Osteoblast (primary cell): ENCODE measurements around the gene CDH18. TPM values are rescaled to one million over a fixed set of nuclear protein-coding genes. Genes with fewer than 3 reads are reported as not detected.

Source experiments
- DNase-seq: peaks from one replicate; pipeline ENCODE4 v3.0.0; 2011; ENCODE audit warnings: low spot score, mixed read lengths; ENCODE audit not compliant: insufficient read length; ENCODE audit errors: missing footprints
- H2AFZ ChIP-seq: 2 replicates; pipeline ENCODE4 v1.6.0; 2011; ENCODE audit warnings: mild to moderate bottlenecking, low read length
- H3K27ac ChIP-seq: 2 replicates; pipeline ENCODE4 v1.5.1; 2011; ENCODE audit warnings: mild to moderate bottlenecking, low read depth, low read length, moderate library complexity
- H3K27me3 ChIP-seq: 2 replicates; pipeline ENCODE4 v1.6.0; 2012; ENCODE audit warnings: mild to moderate bottlenecking, control low read depth, inconsistent platforms, low read length, moderate library complexity; ENCODE audit not compliant: insufficient read depth
- H3K36me3 ChIP-seq: 2 replicates; pipeline ENCODE4 v1.5.1; 2011; ENCODE audit warnings: mild to moderate bottlenecking, low read length, control low read depth, moderate library complexity; ENCODE audit not compliant: insufficient read depth
- H3K4me1 ChIP-seq: 2 replicates; pipeline ENCODE4 v1.5.1; 2011; ENCODE audit warnings: mild to moderate bottlenecking, low read length, control low read depth, moderate library complexity; ENCODE audit not compliant: insufficient read depth
- H3K4me2 ChIP-seq: 2 replicates; pipeline ENCODE4 v1.6.0; 2011; ENCODE audit warnings: mild to moderate bottlenecking, low read length; ENCODE audit not compliant: insufficient read depth
- H3K4me3 ChIP-seq: fragments of 200-600 bp; sonication (generic); 3 replicates; pipeline ENCODE4 v1.5.1; 2012; ENCODE audit warnings: mild to moderate bottlenecking, low read length, inconsistent platforms; ENCODE audit not compliant: insufficient read depth
- H3K79me2 ChIP-seq: 2 replicates; pipeline ENCODE4 v1.6.0; 2012; ENCODE audit warnings: mild to moderate bottlenecking, low read length, control low read depth, inconsistent platforms; ENCODE audit not compliant: insufficient read depth
- H3K9me3 ChIP-seq: 2 replicates; pipeline ENCODE4 v1.5.1; 2011; ENCODE audit warnings: low read depth, low read length, control low read depth
- H4K20me1 ChIP-seq: 2 replicates; pipeline ENCODE4 v1.6.0; 2012; ENCODE audit warnings: mild to moderate bottlenecking, low read length, control low read depth; ENCODE audit not compliant: insufficient read depth
- CTCF ChIP-seq: IDR thresholded peaks from 2 replicates; pipeline ENCODE4 v1.5.1; 2011; ENCODE audit warnings: mild to moderate bottlenecking, low read depth, low read length, moderate library complexity; ENCODE audit errors: extremely low read depth
- total RNA-seq: library from RNA; depleted of rRNA; stranded (reverse); fragments of >200 nt; gene quantifications from 2 replicates; pipeline ENCODE4 v1.2.3, GENCODE V29; 2012

Gene CDH18
- total RNA-seq, 1 donor: 0.36 TPM

GRCh38 chr5:19676895-19677294 is 311.1 kb downstream of the CDH18 start:
- no peak for DNase-seq
- Histone ChIP-seq H3K4me2 (no peak overlapping the region), H3K79me2 (no peaks in the 10 kb centered on the region), H3K36me3 (no peaks in the 10 kb centered on the region), H4K20me1 (no peaks in the 10 kb centered on the region), H3K4me3 (no peak overlapping the region), H3K4me1 (no peaks in the 10 kb centered on the region), H3K27ac (no peak overlapping the region), H3K27me3 (no peaks in the 10 kb centered on the region), H2AFZ (no peak overlapping the region), H3K9me3 (no peaks in the 10 kb centered on the region)
- no peak for TF ChIP-seq CTCF

- H3K9me3 ChIP-seq: no peaks in the 10 kb centered on the region
- no peaks in the 10 kb centered on the region for H3K36me3 ChIP-seq
- no peaks in the 10 kb centered on the region for H3K27me3 ChIP-seq
- H3K4me2 ChIP-seq: no peak overlapping the region
- TF ChIP-seq CTCF: no peak
- no peak overlapping the region for H2AFZ ChIP-seq
- H3K27ac ChIP-seq: no peak overlapping the region
- H3K4me3 ChIP-seq: no peak overlapping the region
- no peaks in the 10 kb centered on the region for H3K4me1 ChIP-seq
- H4K20me1 ChIP-seq: no peaks in the 10 kb centered on the region
- no peaks in the 10 kb centered on the region for H3K79me2 ChIP-seq
- no peak for DNase-seq
These were observed 327.3 kb downstream of the CDH18 start for GRCh38 chr5:19660679-19661078.

- no peaks in the 10 kb centered on the region for H3K79me2 ChIP-seq
- DNase-seq: no peak
- H3K4me1 ChIP-seq: no peaks in the 10 kb centered on the region
- no peak overlapping the region for H3K27ac ChIP-seq
- no peaks in the 10 kb centered on the region for H3K36me3 ChIP-seq
- H2AFZ ChIP-seq: no peak overlapping the region
- H4K20me1 ChIP-seq: no peaks in the 10 kb centered on the region
- H3K4me2 ChIP-seq: no peak overlapping the region
- H3K9me3 ChIP-seq: no peaks in the 10 kb centered on the region
- H3K27me3 ChIP-seq: no peaks in the 10 kb centered on the region
- H3K4me3 ChIP-seq: no peak overlapping the region
- TF ChIP-seq CTCF: no peak
These were observed 332.4 kb downstream of the CDH18 start for GRCh38 chr5:19655627-19656026.

- Histone ChIP-seq H3K27ac (no peak overlapping the region), H3K27me3 (no peaks in the 10 kb centered on the region), H4K20me1 (no peaks in the 10 kb centered on the region), H3K36me3 (no peaks in the 10 kb centered on the region), H3K4me1 (no peaks in the 10 kb centered on the region), H3K4me3 (no peak overlapping the region), H3K9me3 (peaks cover 4% of the 10 kb centered on the region), H3K4me2 (no peak overlapping the region), H3K79me2 (no peaks in the 10 kb centered on the region), H2AFZ (no peak overlapping the region)
- TF ChIP-seq CTCF: no peak
- no peak for DNase-seq
These were observed 349.5 kb downstream of the CDH18 start for GRCh38 chr5:19638461-19638860.
